Stimulated activated naive CD4-positive, alpha-beta T cell treated with Interleukin-2 at 50 U/mL for 16 hours (primary cell): ENCODE results near the gene PRKCE.

ENCODE experiments used
- DNase-seq: peaks from one replicate; lab custom pipeline; 2025; lab: John Stamatoyannopoulos, UW

The PRKCE gene

DNA sequence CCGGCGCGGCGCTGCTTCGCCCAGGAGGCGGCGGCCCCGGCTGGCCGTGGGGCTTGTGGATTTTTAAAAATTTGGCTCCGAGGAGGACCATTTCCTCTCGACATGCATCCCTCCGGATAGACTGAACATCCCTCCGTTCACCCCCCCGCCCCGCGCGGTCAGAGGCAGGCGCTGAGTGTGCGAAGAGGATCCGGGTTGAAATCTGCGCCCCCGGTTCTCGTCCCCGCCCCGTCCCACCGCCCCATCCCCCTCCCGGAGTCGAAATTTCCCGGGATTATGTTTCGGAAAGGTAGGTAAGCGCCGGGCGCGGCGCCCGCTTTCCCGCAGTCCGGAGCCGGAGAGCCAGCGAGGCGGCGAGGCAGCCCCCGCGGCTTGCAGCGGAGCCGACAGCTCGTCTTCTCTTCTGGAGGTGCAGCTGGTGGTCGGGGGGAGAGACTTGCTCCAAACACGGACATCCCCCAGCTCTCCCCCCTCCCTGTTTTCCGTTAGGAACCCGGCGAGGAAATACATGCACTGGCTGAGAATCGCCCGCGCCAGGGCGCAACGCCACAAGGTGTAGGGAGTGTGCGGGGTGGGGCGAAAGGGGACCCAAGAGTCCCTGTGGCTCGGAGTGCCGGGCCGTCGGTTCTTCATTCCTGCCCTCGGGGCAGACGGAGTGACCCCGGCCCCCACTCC lies at the start of gene PRKCE:
Gene PRKCE (plus strand): TSS at position 261 of the 675 bp plus-strand sequence.
- peak; percentile 58 for DNase-seq

DNA sequence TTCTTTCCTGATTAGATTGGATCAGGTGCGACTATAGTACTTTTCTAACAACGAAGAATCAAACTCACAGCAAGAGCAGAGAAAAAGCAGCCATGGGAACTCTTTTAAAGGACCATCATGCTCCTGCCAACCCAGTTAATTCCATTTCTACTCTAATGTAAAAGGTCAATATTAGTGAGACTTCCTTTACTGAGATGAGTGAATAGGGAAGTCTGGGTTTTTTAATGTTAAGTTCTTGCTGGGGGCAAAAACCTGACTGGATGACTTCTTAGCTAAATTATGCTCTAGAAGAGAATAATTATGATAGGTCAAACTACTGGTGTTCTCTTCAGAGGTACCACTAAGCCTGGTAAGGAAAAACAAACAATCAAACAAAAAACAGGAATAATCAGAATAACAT lies 48.9 kb upstream of the PRKCE start:
- no peak for DNase-seq

DNA sequence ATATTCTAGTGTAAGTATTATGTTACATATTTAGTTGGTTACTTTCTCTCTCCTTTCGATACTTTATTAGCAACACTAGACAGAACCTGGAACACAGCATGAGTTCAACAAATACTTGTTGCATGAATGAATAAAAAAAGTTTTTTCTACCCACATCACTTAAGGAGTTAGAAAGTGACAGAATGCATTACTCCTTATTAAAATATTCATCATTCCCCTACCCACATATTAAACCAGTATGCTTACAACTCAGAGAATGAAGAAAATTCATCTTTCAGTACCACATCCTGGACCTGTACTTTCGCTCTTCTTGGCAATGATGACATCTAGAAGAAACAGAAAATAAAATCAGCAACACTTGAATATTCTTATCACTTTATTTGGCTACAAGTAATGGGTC lies 46.4 kb upstream of the PRKCE start:
- DNase-seq: no peak

DNA sequence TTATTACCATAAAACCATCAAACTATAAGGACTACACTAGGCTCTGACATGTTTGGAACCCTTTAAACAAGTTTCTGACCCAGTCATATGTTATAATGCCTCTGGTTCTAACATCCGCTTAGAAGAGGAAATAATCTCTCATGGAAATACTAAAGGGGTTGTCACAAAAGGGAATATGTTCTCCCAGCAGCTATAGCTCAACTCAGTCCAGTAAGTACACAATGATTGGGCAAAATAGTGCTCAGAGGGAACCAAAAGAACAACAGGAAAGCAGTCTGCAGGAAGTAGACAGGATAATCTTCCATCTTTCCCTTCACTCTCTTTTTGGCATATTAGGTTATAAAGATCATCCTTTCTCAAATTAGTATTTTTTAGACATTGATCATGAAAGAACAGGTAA lies 44.7 kb upstream of the PRKCE start:
- DNase-seq: no peak

DNA sequence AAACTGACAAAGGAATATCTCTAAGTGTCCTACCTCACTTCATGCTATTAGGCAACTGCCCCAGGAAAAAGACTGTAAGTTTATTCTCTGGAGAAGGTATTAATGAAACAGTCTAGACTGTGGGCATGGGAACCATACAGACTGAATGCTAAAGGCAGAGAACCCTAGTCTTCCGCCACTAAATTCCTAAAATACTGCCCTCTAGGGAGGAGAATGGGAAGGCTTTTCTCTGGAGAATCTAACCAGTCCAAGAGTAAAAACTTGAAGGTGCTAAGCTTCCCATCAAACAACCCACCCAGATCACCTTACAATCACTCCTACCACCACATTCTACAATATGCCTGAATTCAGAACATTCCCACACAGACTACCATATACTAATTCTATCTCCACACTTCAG lies 43.8 kb upstream of the PRKCE start:
- no peak for DNase-seq

DNA sequence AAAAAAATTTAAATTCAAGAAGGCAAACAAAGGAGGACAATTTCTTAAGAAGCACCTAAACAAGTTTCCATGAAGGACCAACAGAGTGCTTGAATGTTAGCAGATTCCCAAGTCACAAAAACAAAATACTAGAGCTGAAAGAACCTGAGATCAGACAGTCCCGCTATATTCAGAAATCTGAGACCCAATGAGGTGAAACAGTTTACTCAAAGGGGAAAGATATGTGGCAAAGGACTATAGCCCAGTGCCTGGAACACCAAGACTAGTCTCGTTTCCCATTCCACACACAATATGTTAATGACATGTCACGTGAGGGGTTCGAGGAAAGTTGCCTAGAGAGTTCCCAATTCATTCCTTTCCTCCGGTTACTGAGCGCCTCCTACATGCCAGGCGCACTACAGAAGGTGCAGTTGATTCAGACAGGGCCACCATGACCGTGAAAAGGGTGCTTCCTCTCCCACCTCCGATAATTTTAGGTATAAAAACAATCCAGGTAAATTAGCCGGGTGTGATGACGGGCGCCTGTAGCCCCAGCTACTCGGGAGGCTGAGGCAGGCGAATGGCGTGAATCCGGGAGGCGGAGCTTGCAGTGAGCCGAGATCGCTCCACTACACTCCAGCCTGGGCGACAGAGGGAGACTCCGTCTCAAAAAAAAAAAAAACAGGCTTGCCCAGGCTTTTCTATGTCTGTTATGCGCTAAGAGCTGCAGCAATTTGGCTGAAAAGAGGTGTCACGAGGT lies 41.0 kb upstream of the PRKCE start:
- DNase-seq: peak; percentile 48

DNA sequence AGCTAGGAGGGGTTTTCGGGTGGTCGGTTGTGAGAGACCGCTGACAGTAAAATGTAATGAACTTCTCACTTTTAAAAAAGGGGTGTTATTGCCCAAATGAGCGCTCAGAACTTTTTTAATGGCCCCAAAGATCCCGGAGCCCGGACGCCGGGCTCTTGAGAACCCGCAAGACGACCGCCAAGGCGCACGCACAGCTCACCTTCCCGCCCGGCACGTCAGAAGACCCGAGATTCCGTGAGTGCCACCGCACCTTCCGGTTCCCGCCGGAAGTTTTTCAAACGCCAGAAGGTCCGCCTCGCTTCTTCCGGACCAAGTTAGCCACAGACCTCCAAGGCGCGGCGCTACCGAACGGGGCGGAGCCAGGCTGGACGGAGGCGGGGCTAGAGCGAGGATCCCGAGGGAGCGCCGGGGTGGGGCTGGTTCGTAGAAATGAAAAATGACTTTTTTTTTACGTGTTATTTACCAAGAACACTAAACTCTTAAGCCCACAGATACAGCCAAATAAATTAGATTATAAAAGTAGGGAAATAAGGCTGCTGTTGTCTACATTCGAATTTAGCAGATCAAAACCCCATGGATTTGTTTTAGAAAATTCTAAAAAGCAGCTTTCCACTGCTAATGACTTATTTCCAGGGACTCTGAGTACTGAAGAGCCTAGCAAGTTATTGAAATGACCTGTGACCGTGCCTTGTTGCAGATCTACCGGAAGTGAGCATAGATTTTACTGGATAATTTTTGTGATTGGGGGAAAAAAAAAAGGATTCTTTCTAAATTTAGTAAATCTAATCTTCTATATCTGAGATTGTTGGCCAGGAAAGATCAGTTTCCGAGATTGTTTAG lies 40.2 kb upstream of the PRKCE start, which contains the start of gene SRBD1:
Gene SRBD1 (minus strand): TSS at position 248 of the 840 bp plus-strand sequence. CDS start 5,826 bp downstream, outside the sequence.
- peak; percentile 86 for DNase-seq

DNA sequence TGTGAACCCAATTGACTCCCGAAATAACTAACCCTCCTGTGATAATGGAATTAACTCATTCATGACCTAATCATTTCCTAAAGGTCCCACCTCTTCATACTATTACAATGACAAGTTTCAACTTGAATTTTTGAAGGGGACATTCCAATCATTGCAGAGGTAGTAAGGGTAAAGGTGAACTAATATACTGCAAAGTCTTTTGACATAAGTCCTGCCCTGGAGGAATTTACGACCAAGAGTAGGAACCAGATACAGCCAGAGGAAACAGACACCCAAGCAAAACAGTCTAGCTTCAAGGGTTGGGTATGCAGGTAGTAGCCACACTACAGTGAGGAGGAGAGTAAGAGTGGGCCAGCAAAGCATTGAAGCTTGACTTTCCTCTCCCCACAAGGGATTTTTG lies 39.2 kb upstream of the PRKCE start:
- DNase-seq: no peak

DNA sequence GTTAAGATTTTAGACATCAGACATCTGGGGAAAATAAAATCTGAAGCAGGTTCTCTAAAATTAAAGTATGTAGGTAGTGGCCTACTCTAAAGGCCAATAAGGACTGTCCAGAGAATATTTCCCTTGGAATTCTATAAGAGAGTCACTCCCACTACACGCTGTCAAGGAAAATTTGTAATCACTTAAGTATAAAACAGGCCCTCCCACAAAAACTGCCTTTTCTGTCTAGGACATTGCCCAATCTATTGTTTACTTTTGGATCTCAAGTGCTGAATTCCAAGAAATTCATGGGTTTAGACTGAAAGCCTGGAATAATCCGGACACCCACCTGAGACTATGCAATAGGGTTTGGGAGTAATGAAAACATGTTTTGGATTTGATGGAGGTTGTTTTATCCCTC lies 38.7 kb upstream of the PRKCE start:
- no peak for DNase-seq

DNA sequence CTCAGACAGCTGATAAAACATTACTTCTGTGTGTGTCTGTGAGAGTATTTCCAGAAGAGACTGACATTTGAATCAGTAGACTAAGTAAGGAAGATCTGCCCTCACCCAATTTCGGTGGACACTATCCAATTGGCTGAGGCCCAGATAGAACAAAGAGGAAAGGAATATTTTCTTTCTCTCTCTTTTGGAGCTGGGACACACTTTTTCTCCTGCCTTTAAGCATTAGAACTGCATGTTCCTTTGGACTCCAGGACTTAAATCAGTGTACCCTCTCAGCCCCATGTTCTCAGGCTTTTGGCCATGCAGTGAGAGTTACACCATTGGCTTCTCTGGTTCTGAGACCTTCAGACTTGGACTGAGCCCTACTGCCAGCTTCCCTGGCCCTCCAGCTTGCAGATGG lies 37.1 kb upstream of the PRKCE start:
- DNase-seq: no peak

DNA sequence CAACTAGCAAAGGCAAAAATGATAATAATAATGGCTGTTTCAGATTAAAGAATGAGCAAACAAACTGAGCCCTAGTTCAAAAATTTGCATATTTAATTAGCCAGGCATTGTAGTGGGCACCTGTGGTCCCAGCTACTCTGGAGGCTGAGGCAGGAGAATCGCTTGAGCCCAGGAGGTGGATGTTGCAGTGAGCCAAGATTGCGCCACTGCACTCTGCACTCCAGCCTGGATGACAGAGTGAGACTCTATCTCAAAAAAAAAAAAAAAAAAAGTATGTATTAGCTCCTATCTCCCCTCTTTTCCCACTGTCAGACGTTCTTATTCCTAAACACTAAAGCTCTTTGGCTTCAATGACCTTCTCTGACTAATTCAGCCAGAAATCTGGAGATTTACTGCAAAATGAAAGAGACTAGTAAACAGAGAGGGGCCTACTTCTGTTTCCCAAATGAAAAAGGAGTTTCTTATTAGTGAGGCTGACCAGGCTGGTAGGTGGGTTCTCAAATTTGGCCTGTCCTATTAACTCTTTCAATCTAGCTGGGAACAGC lies 36.5 kb upstream of the PRKCE start:
- DNase-seq: no peak

DNA sequence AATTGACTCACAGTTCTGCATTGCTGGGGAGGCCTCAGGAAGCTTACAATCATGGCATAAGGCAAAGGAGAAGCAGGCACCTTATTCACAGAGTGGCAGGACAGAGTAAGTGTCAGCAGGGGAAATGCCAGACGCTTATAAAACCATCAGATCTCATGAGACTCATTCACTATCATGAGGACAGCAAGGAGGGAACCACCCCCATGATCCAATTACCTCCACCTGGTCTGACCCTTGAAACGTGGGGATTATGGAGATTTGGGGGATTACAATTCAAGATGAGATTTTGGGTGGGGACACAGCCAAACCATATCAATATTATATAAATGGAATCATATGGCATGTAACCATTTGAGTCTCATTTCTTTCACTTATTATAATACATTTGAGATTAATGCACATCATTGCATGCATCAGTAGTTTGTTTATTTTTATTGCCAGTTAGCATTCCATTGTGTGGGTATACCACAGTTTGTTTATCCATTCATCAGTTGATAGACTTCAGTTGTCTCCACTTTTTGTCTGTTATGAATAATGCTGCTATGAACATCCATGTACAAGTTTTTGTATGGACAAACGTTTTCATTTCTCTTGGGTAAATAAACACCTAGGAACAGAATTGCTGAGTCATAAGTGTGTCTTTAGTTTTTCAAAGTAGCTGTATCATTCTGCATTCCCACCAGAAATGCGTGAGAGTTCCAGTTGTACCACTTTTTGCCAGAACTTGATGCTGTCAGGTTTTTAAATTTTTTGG lies 34.6 kb upstream of the PRKCE start:
- DNase-seq: no peak

DNA sequence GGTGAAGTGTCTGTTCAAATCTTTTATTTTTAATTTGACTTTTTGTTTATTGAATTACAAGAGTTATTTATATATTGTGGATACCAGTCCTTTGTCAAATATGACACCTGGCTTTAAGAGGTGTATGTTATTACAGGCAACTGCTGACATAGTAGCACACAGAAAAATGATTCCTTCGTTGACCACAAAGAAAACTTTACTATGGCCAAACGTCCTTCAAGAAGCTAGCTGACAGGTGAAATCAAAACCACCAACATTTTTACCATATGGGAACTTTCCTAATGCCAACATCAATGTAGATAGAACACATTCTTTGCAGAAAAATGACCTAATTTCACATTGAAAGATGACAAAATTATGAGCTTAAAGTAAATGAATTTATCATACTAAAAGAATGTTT lies 34.0 kb upstream of the PRKCE start:
- DNase-seq: no peak

DNA sequence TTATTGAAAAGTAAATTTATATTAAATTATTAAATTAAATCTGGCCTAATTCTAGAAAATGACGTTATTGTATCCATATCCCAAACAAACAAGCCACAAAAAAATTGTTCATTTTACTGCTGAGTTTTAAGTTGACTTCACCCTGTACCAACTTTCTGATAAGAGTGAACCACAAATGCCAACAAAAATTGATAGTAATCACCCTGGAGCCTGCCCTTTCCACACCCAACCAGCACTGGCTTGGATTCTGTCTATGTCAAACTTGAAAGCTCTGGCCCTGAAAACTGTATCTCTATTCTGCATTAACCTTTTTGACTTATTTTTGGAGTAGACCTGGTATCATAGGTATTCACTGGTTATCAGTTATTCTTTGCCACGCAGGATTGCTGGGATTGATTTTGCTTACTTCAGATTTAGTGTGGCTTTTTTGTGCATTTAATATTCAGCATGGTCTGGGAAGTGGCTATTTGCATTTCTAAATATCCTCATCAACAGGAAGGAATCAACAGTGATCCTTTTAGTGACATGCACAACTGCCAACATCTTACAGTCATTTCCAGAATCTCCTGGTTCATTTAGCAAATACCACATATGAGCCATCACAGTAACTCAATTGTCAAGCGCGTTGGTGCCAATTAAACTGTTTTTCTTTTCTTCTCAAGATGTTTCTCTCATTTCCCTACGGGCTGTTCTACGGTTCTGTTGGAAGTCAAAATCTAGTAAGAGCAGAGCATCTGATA lies 29.0 kb upstream of the PRKCE start:
- no peak for DNase-seq

DNA sequence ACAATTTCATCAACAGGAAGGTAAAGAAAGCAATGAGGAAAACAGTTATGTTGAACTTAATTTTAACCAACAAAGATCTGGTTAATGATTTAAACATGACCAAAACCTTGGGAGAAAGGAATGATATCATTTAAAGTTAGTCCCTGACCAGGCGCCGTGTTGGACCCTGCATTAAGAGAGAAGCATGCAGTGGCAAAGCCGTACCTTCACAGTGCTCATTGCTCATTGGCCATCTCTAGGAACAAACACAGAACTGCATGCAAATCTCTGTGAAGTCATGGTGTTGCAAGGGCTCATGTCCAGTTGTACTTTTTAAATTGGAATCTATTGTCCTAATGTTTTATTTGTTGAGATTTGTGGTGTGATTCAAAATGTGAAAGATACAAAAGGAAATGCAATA lies 28.4 kb upstream of the PRKCE start:
- no peak for DNase-seq

DNA sequence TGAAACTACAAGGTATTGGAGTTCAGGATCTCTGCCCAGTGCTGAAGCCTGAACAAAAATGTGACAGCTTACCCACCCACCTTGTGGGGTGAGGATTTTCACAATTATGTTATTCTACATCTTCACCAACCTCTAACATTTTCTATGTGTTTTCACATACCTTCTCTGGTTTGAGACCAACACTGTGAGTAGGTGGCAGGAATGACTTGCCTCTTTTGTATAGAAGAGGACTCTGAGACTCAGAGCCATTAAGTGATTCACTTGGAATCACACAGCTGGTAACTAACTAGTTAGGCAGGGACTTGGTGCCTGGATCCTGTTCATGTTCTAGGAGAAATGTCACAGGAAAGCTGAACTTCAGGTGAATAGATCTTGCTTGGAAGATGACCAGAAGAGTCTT lies 25.7 kb upstream of the PRKCE start:
- DNase-seq: no peak

DNA sequence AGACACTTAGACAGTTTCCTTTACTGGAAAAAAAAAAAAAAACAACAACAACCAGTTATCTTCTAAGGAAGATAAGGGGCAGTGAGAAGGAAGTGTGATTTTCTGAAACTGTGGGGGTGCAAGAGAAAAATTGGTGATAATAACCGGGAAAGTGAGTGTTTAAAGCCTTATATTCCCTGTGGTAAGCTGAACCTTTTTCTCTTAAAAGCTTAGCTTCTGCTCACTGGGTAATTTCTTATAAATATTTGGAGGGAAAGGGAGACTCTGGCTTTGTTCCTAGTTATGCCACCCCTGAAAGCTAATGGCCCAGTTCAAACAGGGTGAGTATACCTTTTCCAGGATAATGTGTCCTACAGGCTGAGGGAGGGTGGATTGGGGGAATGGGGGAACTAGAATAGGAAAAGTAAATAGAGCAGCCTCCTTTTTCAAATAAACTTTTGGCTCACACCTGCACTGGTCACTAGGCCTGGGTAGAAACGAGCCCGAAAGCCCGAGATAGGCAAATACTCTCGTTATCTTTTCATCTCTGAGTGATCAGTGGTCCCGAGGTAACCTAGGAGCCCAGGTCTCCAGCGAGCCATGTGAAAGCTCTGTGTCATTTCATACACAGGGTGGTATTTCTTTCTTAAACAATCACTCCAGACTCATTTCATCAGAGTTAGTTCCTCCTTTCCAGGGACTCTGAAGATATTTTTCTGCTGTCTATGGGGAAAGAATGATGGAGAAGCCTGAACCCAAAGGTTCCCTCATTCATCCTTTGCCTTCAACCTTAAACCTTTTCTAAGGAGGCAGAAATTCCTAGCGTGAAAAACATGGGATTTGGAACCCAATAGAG lies 24.9 kb upstream of the PRKCE start:
- no peak for DNase-seq

DNA sequence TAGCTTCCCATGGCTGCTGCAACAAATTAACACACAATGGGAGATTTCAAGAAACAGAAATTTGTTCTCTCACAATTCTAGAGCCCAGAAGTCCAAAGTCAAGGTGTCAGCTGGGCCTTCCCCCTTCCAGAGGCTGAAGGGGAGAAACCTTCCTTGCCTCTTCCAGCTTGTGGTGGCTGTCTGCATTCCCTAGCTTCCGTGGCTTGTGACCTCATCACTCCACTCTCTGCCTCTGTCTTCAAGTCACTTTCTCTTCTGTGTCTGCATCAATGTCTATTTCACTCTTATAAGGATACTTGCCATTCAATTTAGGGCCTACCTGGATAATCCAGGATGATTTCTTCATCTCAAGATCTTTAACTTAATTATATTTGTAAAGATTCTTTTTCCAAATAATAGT lies 23.6 kb upstream of the PRKCE start:
- DNase-seq: no peak

DNA sequence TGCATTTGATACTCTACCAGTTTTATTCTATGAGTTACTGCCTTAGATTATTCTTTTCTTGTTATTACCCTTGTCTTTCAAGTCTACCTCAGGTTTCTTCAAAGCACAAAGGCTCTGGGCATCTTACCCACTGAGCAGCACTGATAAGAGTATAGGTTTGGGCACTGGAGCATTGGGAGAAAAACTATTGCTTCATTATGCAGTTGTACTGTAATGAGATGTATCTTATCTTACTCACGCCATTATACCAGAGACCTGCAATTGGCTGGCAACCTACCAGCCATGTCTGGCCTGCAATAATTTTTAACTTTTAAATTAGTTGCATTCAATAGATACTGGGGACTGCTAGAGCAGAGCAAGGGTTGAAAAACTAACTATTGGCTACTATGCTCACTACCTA lies 21.5 kb upstream of the PRKCE start:
- DNase-seq: no peak

DNA sequence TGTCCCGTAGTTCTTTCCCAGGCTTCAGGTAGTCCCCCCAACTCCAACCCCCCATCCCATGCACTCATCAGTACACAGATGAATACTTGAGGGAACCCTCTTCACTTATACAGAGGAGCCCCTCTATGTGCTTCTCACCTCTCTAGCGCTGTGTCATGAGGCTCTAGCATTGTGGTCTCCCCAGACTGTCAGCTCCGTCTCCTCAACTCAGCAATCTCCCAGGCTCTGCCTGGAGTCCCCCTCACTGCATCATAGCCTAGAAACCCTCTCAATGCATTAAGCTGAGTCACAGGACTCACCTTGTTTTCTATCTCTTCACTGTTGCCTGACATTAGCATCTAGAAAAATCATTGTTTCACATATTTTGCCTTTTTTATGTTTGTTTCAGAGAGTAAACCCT lies 20.2 kb upstream of the PRKCE start:
- no peak for DNase-seq
